HepG2 (cell line): Measurements from ENCODE around the gene HDDC2. TPM values are rescaled to one million over a fixed set of nuclear protein-coding genes. Genes with fewer than 3 reads are reported as not detected.

ENCODE experiments used
- ATAC-seq: fragments of 200-7000 bp; cut with Tn5 transposase; 3 replicates; pipeline ENCODE4 v1.9.1; 2020; ENCODE audit warnings: mild to moderate bottlenecking, moderate library complexity
- BruUV-seq: library from RNA; stranded (reverse); fragments of 400-500 nt; replicated peaks from 2 replicates; lab custom pipeline; 2021; lab: Mats Ljungman, UMichigan
- CTCF ChIA-PET: fragments of 300-600 bp; formaldehyde crosslinking; extraction: SDS; loops from one replicate; lab custom pipeline; 2021; ENCODE audit warnings: low total read pairs, inconsistent platforms, low intra/inter-chr PET ratio; lab: Yijun Ruan, JAX
- POLR2A ChIA-PET: fragments of 350-600 bp; sonication (Branson Sonifier 250); formaldehyde crosslinking; loops from one replicate; lab custom pipeline; 2020; ENCODE audit warnings: antibody characterized with exemption, inconsistent platforms; lab: Yijun Ruan, JAX
- DNase-seq: peaks from one replicate; pipeline ENCODE4 v3.0.0-alpha.2; 2015; ENCODE audit warnings: low spot score
- FAIRE-seq: peaks from 3 replicates; lab custom pipeline; 2011; peaks lifted over from hg19 to GRCh38; lab: Jason Lieb, UNC
- H2AFZ ChIP-seq: one replicate; pipeline ENCODE4 v1.6.1; 2011; ENCODE audit warnings: low read length, inconsistent platforms
- H3K27ac ChIP-seq: fragments of 300-600 bp; 3 replicates; pipeline ENCODE4 v1.8.0; 2011; ENCODE audit warnings: mixed run types, mild to moderate bottlenecking, mixed read lengths, low read length, inconsistent platforms; ENCODE audit not compliant: insufficient read depth; ENCODE audit errors: extremely low read length
- H3K27me3 ChIP-seq, 2 experiments: fragments of 200-600 bp in 1 of 2; 2 replicates in 1 of 2; 3 replicates in 1 of 2; pipeline versions ENCODE4 v1.6.0 to v1.8.0; 2011; ENCODE audit warnings: low read length in 2 of 2, mild to moderate bottlenecking in 2 of 2, moderate library complexity in 2 of 2, inconsistent platforms in 1 of 2; ENCODE audit not compliant: insufficient read depth in 2 of 2, control insufficient read depth in 1 of 2
- H3K36me3 ChIP-seq, 2 experiments: fragments of 200-600 bp in 1 of 2; replicated peaks in 1 of 2; 2 replicates in 1 of 2; 3 replicates in 1 of 2; pipeline versions ENCODE4 v1.5.1 to v1.8.0; 2011; ENCODE audit warnings: low read length in 2 of 2, inconsistent platforms in 1 of 2; ENCODE audit not compliant: insufficient read depth in 2 of 2, control insufficient read depth in 1 of 2
- H3K4me1 ChIP-seq: 2 replicates; pipeline ENCODE4 v1.5.1; 2012; ENCODE audit warnings: low read length, inconsistent platforms; ENCODE audit not compliant: insufficient read depth
- H3K4me2 ChIP-seq: 2 replicates; pipeline ENCODE4 v1.6.0; 2011; ENCODE audit warnings: low read depth, low read length, inconsistent platforms
- H3K4me3 ChIP-seq, 3 experiments: fragments of 200-600 bp in 1 of 3; sonication (generic), shearing (Covaris generic) in 1 of 3; replicated peaks in 1 of 3; 2 replicates each; pipeline ENCODE4 v1.5.1; 2011 to 2016; ENCODE audit warnings: low read length in 3 of 3, inconsistent platforms in 2 of 3, low read depth in 2 of 3, mild to moderate bottlenecking in 2 of 3, control low read depth in 1 of 3, mixed read lengths in 1 of 3; ENCODE audit not compliant: insufficient read depth in 1 of 3
- H3K79me2 ChIP-seq: one replicate; pipeline ENCODE4 v1.6.1; 2011; ENCODE audit warnings: low read length, inconsistent platforms; ENCODE audit not compliant: insufficient read depth
- H3K9ac ChIP-seq: 2 replicates; pipeline ENCODE4 v1.6.0; 2011; ENCODE audit warnings: mild to moderate bottlenecking, low read depth, low read length, inconsistent platforms; ENCODE audit not compliant: insufficient read depth
- H3K9me3 ChIP-seq: 2 replicates; pipeline ENCODE4 v1.5.1; 2012; ENCODE audit warnings: mild to moderate bottlenecking, low read length
- H4K20me1 ChIP-seq: 2 replicates; pipeline ENCODE4 v1.6.0; 2011; ENCODE audit warnings: inconsistent platforms, mild to moderate bottlenecking, low read length, moderate library complexity; ENCODE audit not compliant: insufficient read depth
- FOXO1 ChIP-seq: sonication (generic); formaldehyde crosslinking; IDR thresholded peaks from 2 replicates; pipeline ENCODE4 v1.4.0; 2020; ENCODE audit warnings: missing genetic modification reagents
- YY1 ChIP-seq: IDR thresholded peaks from 2 replicates; pipeline ENCODE4 v1.6.1; 2011; ENCODE audit warnings: low read length, low read depth, moderate library complexity, mild to moderate bottlenecking; ENCODE audit not compliant: insufficient read depth, insufficient replicate concordance
- ZNF101 ChIP-seq: sonication (generic); formaldehyde crosslinking; IDR thresholded peaks from 2 replicates; pipeline ENCODE4 v1.4.0; 2020; ENCODE audit warnings: mild to moderate bottlenecking, low read depth, missing genetic modification reagents, borderline replicate concordance
- ZNF121 ChIP-seq: sonication (generic); formaldehyde crosslinking; IDR thresholded peaks from 2 replicates; pipeline ENCODE4 v1.5.0; 2020; ENCODE audit warnings: mild to moderate bottlenecking, missing genetic modification reagents
- WGBS: methylation state at CpG from one replicate; pipeline ENCODE4 v1.1.6; 2017; ENCODE audit warnings: low lambda C conversion rate; 5-methylcytosine and 5-hydroxymethylcytosine counted together
- in situ Hi-C: cut with HindIII; loops from 2 replicates; pipeline ENCODE4 v1.10.0; 2017; ENCODE audit warnings: low pct_unique_long_range_greater_than_20kb; ENCODE audit not compliant: extremely low pct_ligation_motif_present
- intact Hi-C: fragments of 100-400 bp; cut with micrococcal nuclease; formaldehyde crosslinking; loops from one replicate; pipeline ENCODE4 v1.10.0; 2022; ENCODE audit not compliant: unreplicated experiment
- polyA plus RNA-seq, 8 experiments: library from polyadenylated mRNA; depleted of rRNA in 3 of 8; stranded (reverse) in 7 of 8; unstranded in 1 of 8; fragments of >200 nt; fragmentation: Illumina TruSeq in 4 of 8; extraction: Trizol in 4 of 8; gene quantifications; 2 replicates each; pipeline versions ENCODE4 v1.2.1 to v1.2.3, GENCODE V29; 2011 to 2016; ENCODE audit warnings: low read depth in 4 of 8, missing spikeins in 1 of 8, mixed read lengths in 1 of 8; ENCODE audit not compliant: insufficient read depth in 1 of 8
- total RNA-seq, 5 experiments: library from RNA; depleted of rRNA; stranded (reverse); fragments of >200 nt; fragmentation: Illumina TruSeq; extraction: Trizol; gene quantifications; 2 replicates each; pipeline ENCODE4 v1.2.3, GENCODE V29; 2016; ENCODE audit warnings: low read depth in 1 of 5
- TF ChIP-seq, protein P1 (sequence below): sonication (generic); formaldehyde crosslinking; IDR thresholded peaks from 2 replicates; pipeline ENCODE4 v1.5.0; 2020; ENCODE audit warnings: mild to moderate bottlenecking, missing genetic modification reagents
- TF ChIP-seq, protein P2 (sequence below): sonication (generic); formaldehyde crosslinking; IDR thresholded peaks from 2 replicates; pipeline ENCODE4 v1.5.0; 2020; ENCODE audit warnings: mild to moderate bottlenecking, missing genetic modification reagents
- TF ChIP-seq, protein P3 (sequence below): sonication (generic); formaldehyde crosslinking; IDR thresholded peaks from 2 replicates; pipeline ENCODE4 v1.5.1; 2020; ENCODE audit warnings: mild to moderate bottlenecking, missing genetic modification reagents, moderate library complexity

The HDDC2 gene
- total and polyA plus RNA-seq, 2 of the 13 experiments (the other 11 are each of a cell fraction or from before 2014, with no cell fraction given), result 76.7 to 78.7 TPM

DNA sequence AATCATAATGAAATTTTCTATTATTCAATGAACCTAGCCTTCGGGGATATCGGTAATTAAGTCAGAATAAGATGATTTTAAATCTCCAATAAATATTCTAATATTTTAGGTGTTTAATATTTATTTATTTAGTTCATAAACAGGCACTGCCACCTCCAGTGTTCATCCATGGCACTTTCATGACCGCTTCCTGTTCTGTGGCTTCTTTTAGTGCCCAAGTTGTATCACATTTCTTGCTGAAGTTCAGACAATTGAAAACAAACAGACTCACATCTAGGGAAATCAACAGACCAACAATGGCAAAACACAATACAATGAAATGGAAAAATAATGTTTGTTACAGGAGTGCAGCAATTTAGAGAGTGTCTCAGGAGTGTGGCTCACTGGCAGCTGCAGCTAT, 26.0 kb downstream of the HDDC2 start:
- no peak overlapping the region for H3K4me2 ChIP-seq
- intact Hi-C loops, result no loop called here
- in situ Hi-C loops, result no loop called here
- H4K20me1 ChIP-seq, result no peaks in the 10 kb centered on the region
- H3K4me3 ChIP-seq, result no peak overlapping the region
- H3K36me3 ChIP-seq, result peaks cover 10 to 45% of the 10 kb centered on the region in 2 experiments
- no peak for FAIRE-seq
- no peaks in the 10 kb centered on the region for H3K4me1 ChIP-seq
- no TSS peak for BruUV-seq
- no peaks in the 10 kb centered on the region for H3K9me3 ChIP-seq
- no peak for TF ChIP-seq FOXO1 (CRISPR knock-in tag)
- TF ChIP-seq, protein P1, sequence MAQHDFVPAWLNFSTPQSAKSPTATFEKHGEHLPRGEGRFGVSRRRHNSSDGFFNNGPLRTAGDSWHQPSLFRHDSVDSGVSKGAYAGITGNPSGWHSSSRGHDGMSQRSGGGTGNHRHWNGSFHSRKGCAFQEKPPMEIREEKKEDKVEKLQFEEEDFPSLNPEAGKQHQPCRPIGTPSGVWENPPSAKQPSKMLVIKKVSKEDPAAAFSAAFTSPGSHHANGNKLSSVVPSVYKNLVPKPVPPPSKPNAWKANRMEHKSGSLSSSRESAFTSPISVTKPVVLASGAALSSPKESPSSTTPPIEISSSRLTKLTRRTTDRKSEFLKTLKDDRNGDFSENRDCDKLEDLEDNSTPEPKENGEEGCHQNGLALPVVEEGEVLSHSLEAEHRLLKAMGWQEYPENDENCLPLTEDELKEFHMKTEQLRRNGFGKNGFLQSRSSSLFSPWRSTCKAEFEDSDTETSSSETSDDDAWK, result no peak
- TF ChIP-seq ZNF101 (CRISPR knock-in tag), result no peak
- no peak for TF ChIP-seq ZNF121 (CRISPR knock-in tag)
- TF ChIP-seq, protein P2, sequence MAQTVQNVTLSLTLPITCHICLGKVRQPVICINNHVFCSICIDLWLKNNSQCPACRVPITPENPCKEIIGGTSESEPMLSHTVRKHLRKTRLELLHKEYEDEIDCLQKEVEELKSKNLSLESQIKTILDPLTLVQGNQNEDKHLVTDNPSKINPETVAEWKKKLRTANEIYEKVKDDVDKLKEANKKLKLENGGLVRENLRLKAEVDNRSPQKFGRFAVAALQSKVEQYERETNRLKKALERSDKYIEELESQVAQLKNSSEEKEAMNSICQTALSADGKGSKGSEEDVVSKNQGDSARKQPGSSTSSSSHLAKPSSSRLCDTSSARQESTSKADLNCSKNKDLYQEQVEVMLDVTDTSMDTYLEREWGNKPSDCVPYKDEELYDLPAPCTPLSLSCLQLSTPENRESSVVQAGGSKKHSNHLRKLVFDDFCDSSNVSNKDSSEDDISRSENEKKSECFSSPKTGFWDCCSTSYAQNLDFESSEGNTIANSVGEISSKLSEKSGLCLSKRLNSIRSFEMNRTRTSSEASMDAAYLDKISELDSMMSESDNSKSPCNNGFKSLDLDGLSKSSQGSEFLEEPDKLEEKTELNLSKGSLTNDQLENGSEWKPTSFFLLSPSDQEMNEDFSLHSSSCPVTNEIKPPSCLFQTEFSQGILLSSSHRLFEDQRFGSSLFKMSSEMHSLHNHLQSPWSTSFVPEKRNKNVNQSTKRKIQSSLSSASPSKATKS (CRISPR knock-in tag), result no peak
- no peak for TF ChIP-seq YY1
- TF ChIP-seq, protein P3, sequence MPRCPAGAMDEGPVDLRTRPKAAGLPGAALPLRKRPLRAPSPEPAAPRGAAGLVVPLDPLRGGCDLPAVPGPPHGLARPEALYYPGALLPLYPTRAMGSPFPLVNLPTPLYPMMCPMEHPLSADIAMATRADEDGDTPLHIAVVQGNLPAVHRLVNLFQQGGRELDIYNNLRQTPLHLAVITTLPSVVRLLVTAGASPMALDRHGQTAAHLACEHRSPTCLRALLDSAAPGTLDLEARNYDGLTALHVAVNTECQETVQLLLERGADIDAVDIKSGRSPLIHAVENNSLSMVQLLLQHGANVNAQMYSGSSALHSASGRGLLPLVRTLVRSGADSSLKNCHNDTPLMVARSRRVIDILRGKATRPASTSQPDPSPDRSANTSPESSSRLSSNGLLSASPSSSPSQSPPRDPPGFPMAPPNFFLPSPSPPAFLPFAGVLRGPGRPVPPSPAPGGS (CRISPR knock-in tag), result no peak
- no peaks in the 10 kb centered on the region for H3K79me2 ChIP-seq
- no peak overlapping the region for H3K27ac ChIP-seq
- ChIA-PET CTCF (no interaction called here), POLR2A (no interaction called here)
- no peak overlapping the region for H3K9ac ChIP-seq
- WGBS, result 97% methylated on average over 3 of the region's 3 CpGs
- ATAC-seq, result no peak
- no peak for DNase-seq
- H3K27me3 ChIP-seq, result no peaks in the 10 kb centered on the region
- H2AFZ ChIP-seq, result no peak overlapping the region
